Right renal pelvis (tissue), 4 donors: Measurements from ENCODE around the gene C2CD4B. TPM values are rescaled to one million over a fixed set of nuclear protein-coding genes. Genes with fewer than 3 reads are reported as not detected.

Source experiments
- DNase-seq, 4 donors: peaks; one replicate each; pipeline ENCODE4 v3.0.0-alpha.2; 2013; ENCODE audit warnings: low read depth in 4 of 4, low spot score in 3 of 4, missing footprints in 1 of 4
- polyA plus RNA-seq, 4 donors: library from polyadenylated mRNA; unstranded; fragments of 120-200 nt; gene quantifications; one replicate each; pipeline ENCODE4 v1.2.1, GENCODE V29; 2013; ENCODE audit not compliant: insufficient read length in 4 of 4

Gene C2CD4B
- polyA plus RNA-seq, 4 donors, result 0.36 to 1.1 (median 0.64) TPM

- DNase-seq, result no peak
These were observed 44.3 kb downstream of the C2CD4B start for GRCh38 chr15:62120776-62121175.

- DNase-seq, result no peak
These were observed 45.2 kb downstream of the C2CD4B start for GRCh38 chr15:62119874-62120273.

- DNase-seq, result no peak
These were observed 45.7 kb downstream of the C2CD4B start for GRCh38 chr15:62119227-62119864.

GRCh38 chr15:62118520-62119226 lies 46.4 kb downstream of the C2CD4B start:
- no peak for DNase-seq

GRCh38 chr15:62115847-62116246 lies 49.2 kb downstream of the C2CD4B start:
- no peak for DNase-seq

Other genes starting within 250 kb of the C2CD4B start
- 10 to 100 TPM; 32.8 to 46.8 (median 39.0) TPM for gene VPS13C, start 104.8 kb downstream of the C2CD4B start, polyA plus RNA-seq
- gene C2CD4A, start 98.3 kb downstream of the C2CD4B start, polyA plus RNA-seq, result under 1 TPM; 0.28 to 0.39 (median 0.37) TPM
- gene TLN2, start 225.3 kb upstream of the C2CD4B start, polyA plus RNA-seq, result 10 to 100 TPM; 26.6 to 29.1 (median 27.2) TPM